Measurements from ENCODE around the gene HDGFL3.
"Not testable (repeated sequence)": the region's sequence is repeated elsewhere in the genome, so short reads cannot be mapped to it uniquely, and the experiment has no call there.

Gene HDGFL3

DNA sequence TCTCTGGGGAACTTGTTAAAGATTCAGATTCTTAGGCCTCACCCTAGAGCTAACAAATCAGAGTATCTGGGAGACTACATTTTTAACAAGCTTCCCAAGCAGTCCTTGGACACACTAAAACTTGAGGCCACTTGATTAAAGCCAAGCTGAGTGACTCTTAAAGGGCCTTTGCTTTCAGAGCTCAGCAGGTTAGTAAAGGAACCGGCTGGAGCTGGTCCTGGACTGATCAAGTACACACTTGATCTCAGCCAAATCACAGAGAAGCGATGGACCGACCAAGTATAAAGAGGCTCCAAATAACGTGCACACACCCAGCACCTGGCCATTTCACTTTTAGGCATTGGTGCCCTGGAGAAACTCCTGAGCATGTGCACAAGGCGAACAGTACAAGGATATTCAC, 113.0 kb downstream of the HDGFL3 start:
- TF ChIP-seq CTCF (IDR thresholded peaks at IDR 0.05; ENCODE audit: unreplicated experiment in 3 of 3) = no peak
- Mint-ChIP-seq H3K27me3 (ENCODE audit: low read depth) (peaks cover 13% of the 10 kb centered on the region), H3K4me1 (peaks cover under 1% of the 10 kb centered on the region), H3K4me3 (no peak overlapping the region), H3K36me3 (ENCODE audit: low read depth) (no peaks in the 10 kb centered on the region), H3K27ac (no peak overlapping the region), H3K9me3 (no peaks in the 10 kb centered on the region)

DNA sequence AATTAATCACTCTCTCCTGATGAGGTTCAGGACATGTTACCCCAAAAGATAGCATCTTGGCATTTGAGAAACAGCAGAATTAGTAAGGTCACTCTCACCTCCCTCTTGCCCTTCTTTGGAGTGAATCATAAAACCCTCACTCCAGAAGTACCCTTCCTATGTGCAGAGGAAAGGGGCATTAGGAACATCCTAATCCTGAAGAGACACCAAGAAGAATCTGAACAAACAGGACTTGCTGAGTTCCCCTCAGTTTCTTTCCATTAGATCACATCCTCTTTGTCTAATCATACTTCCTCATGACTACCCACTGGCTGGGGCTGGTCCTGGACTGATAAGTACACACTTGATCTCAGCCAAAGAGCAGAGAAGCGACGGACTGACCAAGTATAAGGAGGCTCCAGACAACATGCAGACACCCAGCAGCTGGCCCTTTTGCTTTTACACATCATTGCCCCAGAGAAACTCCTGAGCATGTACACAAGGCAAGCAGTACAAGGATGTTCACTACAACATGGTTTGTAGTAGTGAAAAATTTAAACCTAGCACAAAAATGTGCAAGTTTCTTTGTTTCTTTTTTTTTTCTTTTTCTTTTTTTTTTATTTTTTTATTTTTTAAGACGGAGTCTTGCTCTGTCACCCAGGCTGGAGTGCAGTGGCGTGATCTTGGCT, 115.2 kb downstream of the HDGFL3 start:
- Mint-ChIP-seq H3K4me3 (no peak overlapping the region), H3K36me3 (ENCODE audit: low read depth) (no peaks in the 10 kb centered on the region), H3K27ac (no peak overlapping the region), H3K9me3 (no peaks in the 10 kb centered on the region), H3K4me1 (peaks cover 11% of the 10 kb centered on the region), H3K27me3 (ENCODE audit: low read depth) (peaks cover 10% of the 10 kb centered on the region)
- TF ChIP-seq CTCF (IDR thresholded peaks at IDR 0.05; ENCODE audit: unreplicated experiment in 3 of 3) = no peak

DNA sequence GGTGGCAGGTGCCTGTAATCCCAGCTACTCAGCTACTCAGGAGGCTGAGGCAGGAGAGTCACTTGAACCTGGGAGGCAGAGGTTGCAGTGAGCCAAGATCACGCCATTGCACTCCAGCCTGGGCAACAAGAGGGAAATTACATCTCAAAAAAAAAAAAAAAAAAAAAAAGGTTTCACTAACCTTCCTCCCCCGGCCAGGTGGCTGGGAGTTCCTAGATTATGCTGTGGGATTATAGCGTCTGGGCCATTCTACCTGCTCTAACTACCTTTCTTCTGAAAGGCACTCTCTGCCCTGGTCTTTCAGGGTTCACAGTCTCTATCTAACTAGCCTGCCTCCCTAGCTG, 115.7 kb downstream of the HDGFL3 start:
- not testable (repeated sequence) for H3K4me3 Mint-ChIP-seq; H3K9me3 Mint-ChIP-seq; H3K27me3 Mint-ChIP-seq (ENCODE audit: low read depth); H3K27ac Mint-ChIP-seq; H3K36me3 Mint-ChIP-seq (ENCODE audit: low read depth)
- H3K4me1 Mint-ChIP-seq = peaks cover 16% of the 10 kb centered on the region

- Mint-ChIP-seq H3K4me1 (peaks cover 18% of the 10 kb centered on the region), H3K27ac (no peak overlapping the region)
- no peak for TF ChIP-seq CTCF (IDR thresholded peaks at IDR 0.05; ENCODE audit: unreplicated experiment in 3 of 3)
Measured at GRCh38 chr15:83090465-83090864, 117.2 kb downstream of the HDGFL3 start.

DNA sequence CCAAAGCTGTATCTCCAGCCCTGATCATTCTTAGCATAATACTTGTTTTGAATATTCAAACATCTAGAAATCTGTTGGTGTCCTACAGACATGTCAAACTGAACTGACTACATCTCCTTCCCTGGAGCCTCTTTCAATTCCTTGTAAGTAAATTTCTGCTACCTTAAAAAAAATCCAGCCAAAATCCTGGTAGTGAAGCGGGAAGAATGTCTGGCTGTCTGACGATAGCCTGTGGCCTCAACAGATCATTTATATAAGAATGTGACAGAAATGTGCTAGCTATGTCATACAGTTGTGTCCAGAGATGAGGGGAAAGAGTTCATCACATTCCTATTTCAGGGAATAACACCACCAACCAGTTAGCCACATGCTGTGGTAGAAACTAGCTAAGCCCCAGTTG, 118.7 kb downstream of the HDGFL3 start:
- Mint-ChIP-seq H3K27me3 (ENCODE audit: low read depth) (no peaks in the 10 kb centered on the region), H3K4me1 (peaks cover 18% of the 10 kb centered on the region), H3K9me3 (no peaks in the 10 kb centered on the region), H3K27ac (no peak overlapping the region), H3K36me3 (ENCODE audit: low read depth) (no peaks in the 10 kb centered on the region), H3K4me3 (no peak overlapping the region)
- no peak for TF ChIP-seq CTCF (IDR thresholded peaks at IDR 0.05; ENCODE audit: unreplicated experiment in 3 of 3)

More at GRCh38 chr15:83090465-83090864, 117.2 kb downstream of the HDGFL3 start:
- Mint-ChIP-seq H3K4me3 (no peak overlapping the region), H3K36me3 (ENCODE audit: low read depth) (no peaks in the 10 kb centered on the region), H3K9me3 (no peaks in the 10 kb centered on the region), H3K27me3 (ENCODE audit: low read depth) (peaks cover 3% of the 10 kb centered on the region)

GRCh38 chr15:83087576-83087975, 120.0 kb downstream of the HDGFL3 start:
- no peaks in the 10 kb centered on the region for H3K9me3 Mint-ChIP-seq
- H3K27me3 Mint-ChIP-seq (ENCODE audit: low read depth) = no peaks in the 10 kb centered on the region
- TF ChIP-seq CTCF (IDR thresholded peaks at IDR 0.05; ENCODE audit: unreplicated experiment in 3 of 3) = no peak
- no peaks in the 10 kb centered on the region for H3K36me3 Mint-ChIP-seq (ENCODE audit: low read depth)
- no peak overlapping the region for H3K4me3 Mint-ChIP-seq
- H3K4me1 Mint-ChIP-seq = peaks cover 18% of the 10 kb centered on the region
- H3K27ac Mint-ChIP-seq = no peak overlapping the region

DNA sequence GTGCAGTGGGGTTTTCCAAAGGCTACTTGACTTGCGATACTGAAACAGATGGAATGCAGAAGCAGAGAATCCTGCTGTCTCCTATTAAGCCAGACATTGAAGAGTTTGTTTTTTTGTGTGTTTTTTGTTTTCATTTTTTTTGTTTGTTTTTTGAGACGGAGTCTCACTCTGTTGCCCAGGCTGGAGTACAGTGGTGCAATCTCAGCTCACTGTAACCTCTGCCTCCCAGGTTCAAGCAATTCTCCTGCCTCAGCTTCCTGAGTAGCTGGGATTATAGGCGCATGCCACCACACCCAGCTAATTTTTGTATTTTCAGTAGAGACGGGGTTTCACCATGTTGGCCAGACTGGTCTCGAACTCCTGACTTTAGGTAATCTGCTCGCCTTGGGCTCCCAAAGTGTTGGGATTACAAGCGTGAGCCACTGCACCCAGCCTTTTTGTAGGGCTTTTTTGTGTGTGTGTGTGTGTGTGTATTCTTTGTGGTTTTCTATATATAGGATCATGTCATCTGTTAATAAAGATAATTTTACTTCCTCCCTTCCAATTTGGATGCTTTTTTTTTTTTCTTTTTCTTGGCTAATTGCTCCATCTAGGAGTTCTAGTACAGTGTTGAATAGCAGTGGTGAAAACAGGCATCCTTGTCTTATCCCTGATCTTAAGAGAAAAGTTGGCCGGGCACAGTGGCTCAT, 121.6 kb downstream of the HDGFL3 start:
- H3K4me3 Mint-ChIP-seq = not testable (repeated sequence)

DNA sequence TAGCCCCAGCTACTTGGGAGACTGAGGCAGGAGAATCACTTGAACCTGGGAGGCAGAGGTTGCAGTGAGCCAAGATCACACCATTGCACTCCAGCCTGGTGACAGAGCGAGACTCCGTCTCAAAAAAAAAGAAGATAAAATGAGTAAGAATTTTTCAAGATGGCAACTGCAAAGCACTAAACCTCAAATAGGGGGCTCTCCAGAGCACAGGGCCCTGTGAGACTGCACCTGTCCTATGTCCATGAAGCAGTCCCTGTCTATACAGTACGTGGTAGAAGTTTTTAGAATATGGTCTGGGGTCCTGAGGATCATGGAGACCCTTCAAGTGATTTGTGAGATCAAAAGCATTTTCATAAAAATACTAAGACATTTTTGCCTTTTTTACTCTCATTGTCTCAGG, 122.2 kb downstream of the HDGFL3 start:
- H3K4me3 Mint-ChIP-seq; H3K9me3 Mint-ChIP-seq; H3K36me3 Mint-ChIP-seq (ENCODE audit: low read depth); H3K27me3 Mint-ChIP-seq (ENCODE audit: low read depth); H3K27ac Mint-ChIP-seq: not testable (repeated sequence)
- peaks cover 18% of the 10 kb centered on the region for H3K4me1 Mint-ChIP-seq

More for the DNA sequence above, 121.6 kb downstream of the HDGFL3 start:
- not testable (repeated sequence) for H3K27me3 Mint-ChIP-seq (ENCODE audit: low read depth); H3K27ac Mint-ChIP-seq; H3K36me3 Mint-ChIP-seq (ENCODE audit: low read depth); H3K9me3 Mint-ChIP-seq
- peaks cover 18% of the 10 kb centered on the region for H3K4me1 Mint-ChIP-seq
